Measurements from ENCODE around the gene SAPCD1. TPM values are rescaled to one million over a fixed set of nuclear protein-coding genes. Genes with fewer than 3 reads are reported as not detected.

Gene SAPCD1
- total and polyA plus RNA-seq, 9 donors = 0.94 to 5.2 (median 3.1) TPM; not detected in 1

GRCh38 chr6:31782126-31782855, 19.8 kb downstream of the SAPCD1 start:
- Histone ChIP-seq H3K4me1 (ENCODE audit: insufficient read depth) (peaks cover 3% of the 10 kb centered on the region), H3K36me3 (no peaks in the 10 kb centered on the region), H3K4me3 (no peak overlapping the region), H3K9me3 (no peaks in the 10 kb centered on the region), H3K27me3 (no peaks in the 10 kb centered on the region), H3K27ac (no peak overlapping the region)
- WGBS, 3 donors = 91 to 95% (median 92%) methylated on average over 31 to 32 of the region's 32 CpGs
- DNase-seq = no peak
- TF ChIP-seq POLR2A (IDR thresholded peaks at IDR 0.05) (no peak), CTCF (IDR thresholded peaks at IDR 0.05) (no peak)
- intact Hi-C loops (cut with DNase I) = loop anchor here in 1 of 4 donors (5.0 kb wide), 1 partner anchor 40 kb away; the partner anchor contains the start of gene MSH5

DNA sequence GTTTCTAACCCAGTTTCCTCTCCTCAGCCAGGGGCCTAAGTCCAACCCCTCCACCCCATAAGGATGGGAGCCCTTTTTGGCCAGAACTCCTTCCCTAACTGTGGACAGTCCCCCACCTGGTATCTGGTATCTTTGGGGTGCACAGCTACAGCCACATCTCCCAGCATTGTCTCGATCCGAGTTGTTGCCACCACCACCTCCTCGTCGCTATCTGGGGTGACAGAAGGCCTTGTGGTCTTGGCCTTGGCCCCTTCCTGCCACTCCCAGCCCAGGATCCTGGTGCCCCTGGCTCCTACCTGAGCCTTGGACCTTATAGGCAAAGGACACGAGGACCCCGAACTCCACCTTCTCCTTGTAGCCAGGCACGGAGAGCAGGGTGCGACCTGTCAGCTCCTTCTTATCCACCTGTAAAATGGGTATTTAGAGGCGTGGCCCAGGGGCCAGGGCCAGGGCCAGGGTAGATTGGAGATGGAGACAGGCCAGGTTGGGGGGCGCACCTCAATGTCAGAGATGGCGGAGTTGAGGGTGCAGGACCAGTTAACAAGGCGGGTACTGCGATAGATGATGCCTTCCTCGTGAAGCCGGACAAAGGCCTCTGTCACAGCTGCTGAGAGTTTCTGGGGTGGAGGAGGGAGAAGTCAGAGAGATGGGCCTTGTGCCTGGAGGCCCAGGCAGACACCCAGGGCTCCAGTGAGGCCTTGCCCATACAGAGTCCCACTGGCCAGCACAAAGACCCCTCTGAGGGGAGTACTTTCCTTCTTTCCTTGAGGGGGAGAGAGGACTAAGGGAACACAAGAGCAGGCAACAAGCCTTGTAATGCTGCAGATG, 21.9 kb downstream of the SAPCD1 start:
- H3K36me3 ChIP-seq = no peaks in the 10 kb centered on the region

DNA sequence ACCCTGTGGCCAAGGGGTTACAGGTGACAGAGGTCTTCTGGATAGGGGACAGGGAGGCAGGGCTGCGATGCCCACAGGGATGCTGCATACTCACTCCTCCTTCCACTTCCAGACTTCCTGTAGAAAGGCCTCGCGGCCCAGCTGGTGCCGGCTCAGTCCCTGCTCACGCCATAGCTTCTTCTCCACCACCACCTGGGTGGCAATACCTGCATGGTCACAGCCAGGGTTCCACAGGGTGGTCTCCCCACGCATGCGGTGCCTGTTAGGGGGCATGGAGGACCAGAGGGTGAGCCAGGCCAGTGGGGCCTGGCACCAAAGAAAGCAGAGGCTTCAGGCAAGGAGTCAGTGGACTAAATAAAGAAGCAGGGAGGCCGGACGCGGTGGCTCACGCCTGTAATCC, 23.0 kb downstream of the SAPCD1 start:
- Histone ChIP-seq H3K27ac (no peak overlapping the region), H3K36me3 (no peaks in the 10 kb centered on the region), H3K4me3 (no peak overlapping the region), H3K4me1 (ENCODE audit: insufficient read depth) (no peaks in the 10 kb centered on the region), H3K27me3 (no peaks in the 10 kb centered on the region), H3K9me3 (no peaks in the 10 kb centered on the region)
- 93 to 96% (median 94%) methylated on average over 11 of the region's 11 CpGs for WGBS, 3 donors
- DNase-seq = no peak
- intact Hi-C loops (cut with DNase I) = no loop called here
- no peak for TF ChIP-seq CTCF (IDR thresholded peaks at IDR 0.05)
- no peak for TF ChIP-seq POLR2A (IDR thresholded peaks at IDR 0.05)
- TF ChIP-seq EP300 (IDR thresholded peaks at IDR 0.05) = no peak

More for the DNA sequence above, 21.9 kb downstream of the SAPCD1 start:
- no peak for DNase-seq
- intact Hi-C loops (cut with DNase I) = loop anchor here in 1 of 4 donors (5.0 kb wide), 1 partner anchor 42 kb away; the partner anchor contains the start of gene MSH5
- TF ChIP-seq CTCF (IDR thresholded peaks at IDR 0.05) (no peak), POLR2A (IDR thresholded peaks at IDR 0.05) (no peak), EP300 (IDR thresholded peaks at IDR 0.05) (no peak)
- no peaks in the 10 kb centered on the region for H3K27me3 ChIP-seq
- H3K9me3 ChIP-seq = no peaks in the 10 kb centered on the region
- WGBS, 3 donors = 91 to 94% (median 92%) methylated on average over 15 of the region's 15 CpGs
- H3K4me3 ChIP-seq = no peak overlapping the region
- H3K4me1 ChIP-seq (ENCODE audit: insufficient read depth) = no peaks in the 10 kb centered on the region
- no peak overlapping the region for H3K27ac ChIP-seq

GRCh38 chr6:31791324-31792089, 29.1 kb downstream of the SAPCD1 start:
- peak in 3 of 5 donors; percentile 53 to 64 (median 57) for DNase-seq
- no peaks in the 10 kb centered on the region for H3K9me3 ChIP-seq
- TF ChIP-seq CTCF (IDR thresholded peaks at IDR 0.05) (peak in 2 of 3 donors; percentile 16 to 33), EP300 (IDR thresholded peaks at IDR 0.05) (no peak), POLR2A (IDR thresholded peaks at IDR 0.05) (no peak)
- H3K27me3 ChIP-seq = no peaks in the 10 kb centered on the region
- WGBS, 3 donors = 59 to 63% (median 60%) methylated on average over 12 of the region's 12 CpGs
- peaks cover 6% of the 10 kb centered on the region for H3K4me1 ChIP-seq (ENCODE audit: insufficient read depth)
- H3K27ac ChIP-seq = no peak overlapping the region
- intact Hi-C loops (cut with DNase I) = loop anchor here in 1 of 4 donors (5.0 to 10.0 kb wide), 2 partner anchors 41 to 57 kb away; partner anchors contain the start of gene CLIC1
- no peak overlapping the region for H3K4me3 ChIP-seq
- no peaks in the 10 kb centered on the region for H3K36me3 ChIP-seq
